Measurements from ENCODE around the gene UBE2Z. TPM values are rescaled to one million over a fixed set of nuclear protein-coding genes. Genes with fewer than 3 reads are reported as not detected.
A peak's percentile ranks its signal among the peaks of the same experiment; 100 is the strongest.

UBE2Z gene
- total and polyA plus RNA-seq, 2 of the 4 experiments (the other 2 are of a cell fraction) = 68.5 to 126 TPM

GRCh38 chr17:48915459-48916282 lies 7.5 kb downstream of the UBE2Z start (continued):
- TF ChIP-seq NFE2L2 (IDR thresholded peaks at IDR 0.05; ENCODE audit: low read depth, low read length) (no peak), CHD1 (IDR thresholded peaks at IDR 0.05; ENCODE audit: low read depth, low read length) (no peak), RAD21 (IDR thresholded peaks at IDR 0.05; ENCODE audit: low read length) (peak; percentile 8; the same call in 1 of the 2 replicates)

GRCh38 chr17:48925251-48925990 lies 17.2 kb downstream of the UBE2Z start:
- Histone ChIP-seq H2AK5ac (ENCODE audit: low read depth, low read length) (no peak overlapping the region), H2BK20ac (ENCODE audit: low read depth, low read length) (no peak overlapping the region), H4K8ac (ENCODE audit: low read depth in 2 of 2, low read length in 2 of 2) (no peak overlapping the region), H3K4me1 (ENCODE audit: control insufficient read depth, insufficient read depth, low read length) (no peaks in the 10 kb centered on the region; the same call in 1 of the 2 replicates), H2BK5ac (ENCODE audit: low read depth, low read length, poor library complexity, severe bottlenecking) (no peak overlapping the region), H2AK9ac (replicated peaks; ENCODE audit: low read depth, low read length, poor library complexity) (no peak overlapping the region), H3K23ac (ENCODE audit: low read depth, low read length) (no peak overlapping the region), H4K91ac (ENCODE audit: insufficient read depth, low read depth, low read length) (no peak overlapping the region), H3K27ac (ENCODE audit: insufficient read depth, low read length) (no peak overlapping the region), H3K9me1 (ENCODE audit: insufficient read depth, low read length) (peaks cover 13% of the 10 kb centered on the region; the same call in 1 of the 2 replicates), H3K14ac (replicated peaks; ENCODE audit: low read depth, low read length) (no peak overlapping the region), H3K56ac (ENCODE audit: extremely low read depth, insufficient read depth, low read length) (no peak overlapping the region), H3K9ac (ENCODE audit: low read depth, low read length) (no peak overlapping the region), H2BK15ac (ENCODE audit: low read depth, low read length) (no peak overlapping the region), H4K5ac (ENCODE audit: low read depth, low read length) (no peak overlapping the region), H3K79me1 (ENCODE audit: low read depth in 1 of 2, low read length in 2 of 2) (peaks cover 45 to 71% of the 10 kb centered on the region in 2 experiments), H3K4me2 (ENCODE audit: low read depth, low read length) (no peak overlapping the region), H3K4me3 (ENCODE audit: insufficient read depth, low read depth, low read length) (no peak overlapping the region), H2BK120ac (ENCODE audit: low read depth, low read length) (no peak overlapping the region), H3K9me3 (ENCODE audit: control insufficient read depth, insufficient read depth, low read length) (no peaks in the 10 kb centered on the region), H3K27me3 (ENCODE audit: control insufficient read depth, insufficient read depth, low read length) (no peaks in the 10 kb centered on the region), H3K36me3 (ENCODE audit: control insufficient read depth, insufficient read depth, low read length) (peaks cover 83% of the 10 kb centered on the region), H3K18ac (ENCODE audit: low read depth, low read length) (no peak overlapping the region), H2AFZ (replicated peaks; ENCODE audit: low read length, poor library complexity) (no peak overlapping the region), H3K4ac (ENCODE audit: low read depth, low read length) (no peak overlapping the region), H4K20me1 (ENCODE audit: insufficient read depth, low read length) (peaks cover 47% of the 10 kb centered on the region)
- POLR2A ChIA-PET (ENCODE audit: unreplicated experiment) = interaction anchor here (0.6 kb wide), 1 partner anchor 20 kb away, joined by 3 read pairs; no protein-coding TSS in a partner anchor
- intact Hi-C loops (cut with micrococcal nuclease) = no loop called here
- CTCF ChIA-PET = no interaction called here
- BruUV-seq (replicated peaks) = no TSS peak
- no peak for ATAC-seq (ENCODE audit: low read depth)
- in situ Hi-C loops (cut with MboI; ENCODE audit: low sequenced_read_pairs) = no loop called here
- WGBS, 2 experiments (ENCODE audit: extremely low coverage in 2 of 2, insufficient read length in 1 of 2) = no CpG with 5 or more reads among the region's 4 CpGs
- dilution Hi-C loops (cut with HindIII; ENCODE audit: low sequenced_read_pairs, unreplicated experiment) = no loop called here
- no peak for DNase-seq
- TF ChIP-seq MAZ (IDR thresholded peaks at IDR 0.05; ENCODE audit: borderline replicate concordance, low read depth, low read length) (no peak), FOS (IDR thresholded peaks at IDR 0.05; ENCODE audit: low read depth, low read length) (no peak), USF2 (IDR thresholded peaks at IDR 0.05; ENCODE audit: low read depth, low read length) (no peak), CTCF (conservative IDR thresholded peaks at IDR 0.05; ENCODE audit: low read depth, low read length) (no peak), MAFK (IDR thresholded peaks at IDR 0.05; ENCODE audit: low read depth, low read length) (no peak), RCOR1 (IDR thresholded peaks at IDR 0.05; ENCODE audit: insufficient replicate concordance, low read length) (no peak), CHD1 (IDR thresholded peaks at IDR 0.05; ENCODE audit: low read depth, low read length) (no peak), BHLHE40 (IDR thresholded peaks at IDR 0.05; ENCODE audit: low read depth, low read length) (no peak), RAD21 (IDR thresholded peaks at IDR 0.05; ENCODE audit: low read length) (no peak), SMC3 (IDR thresholded peaks at IDR 0.05; ENCODE audit: low read depth, low read length) (no peak), RFX5 (IDR thresholded peaks at IDR 0.05; ENCODE audit: low read depth, low read length) (no peak)

All from IMR-90 (cell line).